ENCODE data around the gene SLC22A17.

SLC22A17 gene

GRCh38 chr14:23361763-23362162 is 9.1 kb upstream of the SLC22A17 start:
- DNase-seq: no peak

GRCh38 chr14:23361320-23361719 is 8.6 kb upstream of the SLC22A17 start:
- DNase-seq: peak; percentile 36

- no peak for DNase-seq
Measured at GRCh38 chr14:23360496-23360895, 7.8 kb upstream of the SLC22A17 start.

GRCh38 chr14:23359722-23360447 is 7.2 kb upstream of the SLC22A17 start:
- no peak for DNase-seq

GRCh38 chr14:23359167-23359626 is 6.5 kb upstream of the SLC22A17 start:
- DNase-seq: no peak

- DNase-seq: no peak
Measured at GRCh38 chr14:23358553-23359166, 6.0 kb upstream of the SLC22A17 start.

GRCh38 chr14:23358042-23358441 is 5.4 kb upstream of the SLC22A17 start:
- no peak for DNase-seq

- no peak for DNase-seq
Measured at GRCh38 chr14:23357261-23357660, 4.6 kb upstream of the SLC22A17 start.

GRCh38 chr14:23356662-23357061 is 4.0 kb upstream of the SLC22A17 start:
- DNase-seq: no peak

GRCh38 chr14:23355871-23356435 is 3.3 kb upstream of the SLC22A17 start:
- DNase-seq: no peak

GRCh38 chr14:23354990-23355389 is 2.3 kb upstream of the SLC22A17 start:
- DNase-seq: no peak

- DNase-seq: no peak
Measured at GRCh38 chr14:23353433-23353780, 720 bp upstream of the SLC22A17 start.

GRCh38 chr14:23351681-23352505 is 794 bp downstream of the SLC22A17 start:
- no peak for DNase-seq

- DNase-seq: no peak
Measured at GRCh38 chr14:23349156-23349845, 3.4 kb downstream of the SLC22A17 start.

GRCh38 chr14:23348297-23348655 is 4.4 kb downstream of the SLC22A17 start:
- DNase-seq: no peak

- DNase-seq: no peak
Measured at GRCh38 chr14:23347406-23348296, 5.0 kb downstream of the SLC22A17 start.

- no peak for DNase-seq
Measured at GRCh38 chr14:23346693-23347405, 5.8 kb downstream of the SLC22A17 start.

GRCh38 chr14:23345987-23346692 is 6.5 kb downstream of the SLC22A17 start:
- DNase-seq: no peak

- DNase-seq: no peak
Measured at GRCh38 chr14:23344481-23344880, 8.2 kb downstream of the SLC22A17 start.

All from fibroblast of skin of scalp (primary cell).